Loucy (cell line): ENCODE data around the gene CRYGC.
"Not testable (repeated sequence)": the region's sequence is repeated elsewhere in the genome, so short reads cannot be mapped to it uniquely, and the experiment has no call there.

ENCODE experiments used
- CTCF ChIP-seq: fragments of 200-600 bp; sonication (generic); conservative IDR thresholded peaks from 2 replicates; pipeline ENCODE4 v1.5.1; 2014; ENCODE audit warnings: mild to moderate bottlenecking, antibody characterized with exemption, low read length
- EZH2phosphoT487 ChIP-seq: fragments of 200-600 bp; IDR thresholded peaks from 2 replicates; pipeline ENCODE4 v1.6.1; 2018; ENCODE audit warnings: antibody characterized with exemption, mild to moderate bottlenecking, moderate library complexity, borderline replicate concordance

- not testable (repeated sequence) for TF ChIP-seq CTCF, EZH2phosphoT487
Observed at GRCh38 chr2:208098701-208099100, 30.9 kb downstream of the CRYGC start.
